ENCODE measurements around the gene PUM2. TPM values are rescaled to one million over a fixed set of nuclear protein-coding genes. Genes with fewer than 3 reads are reported as not detected.

The PUM2 gene
- total and polyA plus RNA-seq, 2 of the 13 experiments (the other 11 are each of a cell fraction or from before 2014, with no cell fraction given), result 69.6 to 69.8 TPM

DNA sequence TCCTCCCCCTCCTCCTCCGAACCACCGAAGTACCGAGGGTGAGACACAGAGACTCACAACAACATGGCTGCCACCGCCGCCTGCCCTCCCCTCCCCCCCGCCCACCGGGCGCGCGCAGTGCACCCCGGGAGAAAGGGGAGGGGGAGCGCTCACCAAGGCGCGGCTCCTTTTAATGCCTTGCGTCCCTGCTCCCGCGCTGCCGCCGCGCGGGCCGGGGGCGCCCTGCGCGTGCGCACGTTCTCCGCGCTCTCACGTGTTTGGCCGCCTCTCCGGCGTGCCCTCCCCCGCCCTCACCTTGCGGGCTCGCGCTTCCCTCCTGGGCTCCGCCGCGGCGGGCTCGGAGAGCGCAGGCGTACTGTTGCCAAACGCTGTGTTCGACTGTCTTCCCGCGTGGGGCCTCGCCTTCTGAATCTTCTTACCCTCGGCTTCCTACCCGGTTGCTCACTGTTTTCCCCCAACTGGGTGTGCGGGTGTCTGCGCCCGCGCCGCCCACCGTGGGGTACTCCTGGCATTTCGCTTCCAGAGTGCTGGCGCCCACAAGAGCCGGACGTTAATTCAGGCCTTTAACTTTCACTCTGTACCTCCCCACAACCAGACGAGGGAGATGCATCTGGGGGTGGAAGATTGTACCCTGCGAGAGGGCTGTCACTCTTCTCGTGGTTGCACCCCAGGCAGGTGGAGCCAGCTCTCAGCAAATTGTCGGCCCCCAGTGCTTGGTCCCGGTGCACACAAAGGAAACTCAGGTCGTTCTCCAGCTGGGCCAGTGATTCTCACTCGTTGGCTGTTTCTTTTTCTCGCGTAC is at the start of gene PUM2 (continued):
- TF ChIP-seq GZF1 (CRISPR knock-in tag; IDR thresholded peaks at IDR 0.05) (peak; percentile 87; the same call in 1 of the 2 replicates), SMAD1 (CRISPR knock-in tag; IDR thresholded peaks at IDR 0.05; ENCODE audit: borderline replicate concordance, low read depth) (peak; percentile 91; the same call in 1 of the 2 replicates), KAT2B (IDR thresholded peaks at IDR 0.05; ENCODE audit: borderline replicate concordance, low read depth, low read length) (no peak; the same call in 1 of the 2 replicates), ZNF589 (CRISPR knock-in tag; conservative IDR thresholded peaks at IDR 0.05) (peak; percentile 60; the same call in 1 of the 2 replicates), KAT7 (CRISPR knock-in tag; IDR thresholded peaks at IDR 0.05; ENCODE audit: borderline replicate concordance) (0 out of 2 replicates have a peak, but pooled peaks have one; percentile 10), ZBTB8A (CRISPR knock-in tag; IDR thresholded peaks at IDR 0.05; ENCODE audit: borderline replicate concordance, low read depth) (peak; percentile 96; the same call in 1 of the 2 replicates), ZNF720 (CRISPR knock-in tag; IDR thresholded peaks at IDR 0.05) (0 out of 2 replicates have a peak, but pooled peaks have one; percentile 36), CHCHD3 (CRISPR knock-in tag; IDR thresholded peaks at IDR 0.05) (no peak), SIX4 (CRISPR knock-in tag; IDR thresholded peaks at IDR 0.05) (peak; percentile 41; the same call in 1 of the 2 replicates)
- TF ChIP-seq, protein P1, sequence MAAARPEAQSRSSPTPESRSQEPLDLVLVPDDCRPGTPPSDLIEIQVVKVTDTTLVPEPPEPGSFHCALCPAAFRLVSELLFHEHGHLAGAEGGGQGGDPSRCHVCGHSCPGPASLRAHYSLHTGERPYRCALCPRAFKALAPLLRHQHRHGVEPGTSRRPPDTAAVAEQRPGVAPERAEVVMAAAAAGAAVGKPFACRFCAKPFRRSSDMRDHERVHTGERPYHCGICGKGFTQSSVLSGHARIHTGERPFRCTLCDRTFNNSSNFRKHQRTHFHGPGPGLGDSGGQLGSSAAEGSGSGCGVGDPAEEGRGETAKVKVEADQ (CRISPR knock-in tag; IDR thresholded peaks at IDR 0.05; ENCODE audit: borderline replicate concordance), result peak; percentile 51; the same call in 1 of the 2 replicates
- TF ChIP-seq, protein P2, sequence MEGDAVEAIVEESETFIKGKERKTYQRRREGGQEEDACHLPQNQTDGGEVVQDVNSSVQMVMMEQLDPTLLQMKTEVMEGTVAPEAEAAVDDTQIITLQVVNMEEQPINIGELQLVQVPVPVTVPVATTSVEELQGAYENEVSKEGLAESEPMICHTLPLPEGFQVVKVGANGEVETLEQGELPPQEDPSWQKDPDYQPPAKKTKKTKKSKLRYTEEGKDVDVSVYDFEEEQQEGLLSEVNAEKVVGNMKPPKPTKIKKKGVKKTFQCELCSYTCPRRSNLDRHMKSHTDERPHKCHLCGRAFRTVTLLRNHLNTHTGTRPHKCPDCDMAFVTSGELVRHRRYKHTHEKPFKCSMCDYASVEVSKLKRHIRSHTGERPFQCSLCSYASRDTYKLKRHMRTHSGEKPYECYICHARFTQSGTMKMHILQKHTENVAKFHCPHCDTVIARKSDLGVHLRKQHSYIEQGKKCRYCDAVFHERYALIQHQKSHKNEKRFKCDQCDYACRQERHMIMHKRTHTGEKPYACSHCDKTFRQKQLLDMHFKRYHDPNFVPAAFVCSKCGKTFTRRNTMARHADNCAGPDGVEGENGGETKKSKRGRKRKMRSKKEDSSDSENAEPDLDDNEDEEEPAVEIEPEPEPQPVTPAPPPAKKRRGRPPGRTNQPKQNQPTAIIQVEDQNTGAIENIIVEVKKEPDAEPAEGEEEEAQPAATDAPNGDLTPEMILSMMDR (CRISPR knock-in tag; IDR thresholded peaks at IDR 0.05), result 0 out of 2 replicates have a peak, but pooled peaks have one; percentile 15
- TF ChIP-seq, protein P3, sequence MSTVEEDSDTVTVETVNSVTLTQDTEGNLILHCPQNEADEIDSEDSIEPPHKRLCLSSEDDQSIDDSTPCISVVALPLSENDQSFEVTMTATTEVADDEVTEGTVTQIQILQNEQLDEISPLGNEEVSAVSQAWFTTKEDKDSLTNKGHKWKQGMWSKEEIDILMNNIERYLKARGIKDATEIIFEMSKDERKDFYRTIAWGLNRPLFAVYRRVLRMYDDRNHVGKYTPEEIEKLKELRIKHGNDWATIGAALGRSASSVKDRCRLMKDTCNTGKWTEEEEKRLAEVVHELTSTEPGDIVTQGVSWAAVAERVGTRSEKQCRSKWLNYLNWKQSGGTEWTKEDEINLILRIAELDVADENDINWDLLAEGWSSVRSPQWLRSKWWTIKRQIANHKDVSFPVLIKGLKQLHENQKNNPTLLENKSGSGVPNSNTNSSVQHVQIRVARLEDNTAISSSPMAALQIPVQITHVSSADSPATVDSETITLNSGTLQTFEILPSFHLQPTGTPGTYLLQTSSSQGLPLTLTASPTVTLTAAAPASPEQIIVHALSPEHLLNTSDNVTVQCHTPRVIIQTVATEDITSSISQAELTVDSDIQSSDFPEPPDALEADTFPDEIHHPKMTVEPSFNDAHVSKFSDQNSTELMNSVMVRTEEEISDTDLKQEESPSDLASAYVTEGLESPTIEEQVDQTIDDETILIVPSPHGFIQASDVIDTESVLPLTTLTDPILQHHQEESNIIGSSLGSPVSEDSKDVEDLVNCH (CRISPR knock-in tag; IDR thresholded peaks at IDR 0.05), result peak; percentile 62
- TF ChIP-seq, protein P4, sequence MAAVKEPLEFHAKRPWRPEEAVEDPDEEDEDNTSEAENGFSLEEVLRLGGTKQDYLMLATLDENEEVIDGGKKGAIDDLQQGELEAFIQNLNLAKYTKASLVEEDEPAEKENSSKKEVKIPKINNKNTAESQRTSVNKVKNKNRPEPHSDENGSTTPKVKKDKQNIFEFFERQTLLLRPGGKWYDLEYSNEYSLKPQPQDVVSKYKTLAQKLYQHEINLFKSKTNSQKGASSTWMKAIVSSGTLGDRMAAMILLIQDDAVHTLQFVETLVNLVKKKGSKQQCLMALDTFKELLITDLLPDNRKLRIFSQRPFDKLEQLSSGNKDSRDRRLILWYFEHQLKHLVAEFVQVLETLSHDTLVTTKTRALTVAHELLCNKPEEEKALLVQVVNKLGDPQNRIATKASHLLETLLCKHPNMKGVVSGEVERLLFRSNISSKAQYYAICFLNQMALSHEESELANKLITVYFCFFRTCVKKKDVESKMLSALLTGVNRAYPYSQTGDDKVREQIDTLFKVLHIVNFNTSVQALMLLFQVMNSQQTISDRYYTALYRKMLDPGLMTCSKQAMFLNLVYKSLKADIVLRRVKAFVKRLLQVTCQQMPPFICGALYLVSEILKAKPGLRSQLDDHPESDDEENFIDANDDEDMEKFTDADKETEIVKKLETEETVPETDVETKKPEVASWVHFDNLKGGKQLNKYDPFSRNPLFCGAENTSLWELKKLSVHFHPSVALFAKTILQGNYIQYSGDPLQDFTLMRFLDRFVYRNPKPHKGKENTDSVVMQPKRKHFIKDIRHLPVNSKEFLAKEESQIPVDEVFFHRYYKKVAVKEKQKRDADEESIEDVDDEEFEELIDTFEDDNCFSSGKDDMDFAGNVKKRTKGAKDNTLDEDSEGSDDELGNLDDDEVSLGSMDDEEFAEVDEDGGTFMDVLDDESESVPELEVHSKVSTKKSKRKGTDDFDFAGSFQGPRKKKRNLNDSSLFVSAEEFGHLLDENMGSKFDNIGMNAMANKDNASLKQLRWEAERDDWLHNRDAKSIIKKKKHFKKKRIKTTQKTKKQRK (IDR thresholded peaks at IDR 0.05; ENCODE audit: low read length), result no peak
- TF ChIP-seq, protein P5, sequence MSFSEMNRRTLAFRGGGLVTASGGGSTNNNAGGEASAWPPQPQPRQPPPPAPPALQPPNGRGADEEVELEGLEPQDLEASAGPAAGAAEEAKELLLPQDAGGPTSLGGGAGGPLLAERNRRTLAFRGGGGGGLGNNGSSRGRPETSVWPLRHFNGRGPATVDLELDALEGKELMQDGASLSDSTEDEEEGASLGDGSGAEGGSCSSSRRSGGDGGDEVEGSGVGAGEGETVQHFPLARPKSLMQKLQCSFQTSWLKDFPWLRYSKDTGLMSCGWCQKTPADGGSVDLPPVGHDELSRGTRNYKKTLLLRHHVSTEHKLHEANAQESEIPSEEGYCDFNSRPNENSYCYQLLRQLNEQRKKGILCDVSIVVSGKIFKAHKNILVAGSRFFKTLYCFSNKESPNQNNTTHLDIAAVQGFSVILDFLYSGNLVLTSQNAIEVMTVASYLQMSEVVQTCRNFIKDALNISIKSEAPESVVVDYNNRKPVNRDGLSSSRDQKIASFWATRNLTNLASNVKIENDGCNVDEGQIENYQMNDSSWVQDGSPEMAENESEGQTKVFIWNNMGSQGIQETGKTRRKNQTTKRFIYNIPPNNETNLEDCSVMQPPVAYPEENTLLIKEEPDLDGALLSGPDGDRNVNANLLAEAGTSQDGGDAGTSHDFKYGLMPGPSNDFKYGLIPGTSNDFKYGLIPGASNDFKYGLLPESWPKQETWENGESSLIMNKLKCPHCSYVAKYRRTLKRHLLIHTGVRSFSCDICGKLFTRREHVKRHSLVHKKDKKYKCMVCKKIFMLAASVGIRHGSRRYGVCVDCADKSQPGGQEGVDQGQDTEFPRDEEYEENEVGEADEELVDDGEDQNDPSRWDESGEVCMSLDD (CRISPR knock-in tag; IDR thresholded peaks at IDR 0.05; ENCODE audit: borderline replicate concordance), result peak; percentile 83; the same call in 1 of the 2 replicates
